ENCODE measurements around the gene SLC2A10. TPM values are rescaled to one million over a fixed set of nuclear protein-coding genes. Genes with fewer than 3 reads are reported as not detected.

Gene SLC2A10
- total RNA-seq, 4 donors from 2014 or later = 20.8 to 31.5 (median 27.3) TPM

GRCh38 chr20:46696791-46697279 is 12.6 kb upstream of the SLC2A10 start:
- TF ChIP-seq EP300 (IDR thresholded peaks at IDR 0.05) (no peak), POLR2A (IDR thresholded peaks at IDR 0.05) (no peak)
- TF ChIP-seq, protein P1, sequence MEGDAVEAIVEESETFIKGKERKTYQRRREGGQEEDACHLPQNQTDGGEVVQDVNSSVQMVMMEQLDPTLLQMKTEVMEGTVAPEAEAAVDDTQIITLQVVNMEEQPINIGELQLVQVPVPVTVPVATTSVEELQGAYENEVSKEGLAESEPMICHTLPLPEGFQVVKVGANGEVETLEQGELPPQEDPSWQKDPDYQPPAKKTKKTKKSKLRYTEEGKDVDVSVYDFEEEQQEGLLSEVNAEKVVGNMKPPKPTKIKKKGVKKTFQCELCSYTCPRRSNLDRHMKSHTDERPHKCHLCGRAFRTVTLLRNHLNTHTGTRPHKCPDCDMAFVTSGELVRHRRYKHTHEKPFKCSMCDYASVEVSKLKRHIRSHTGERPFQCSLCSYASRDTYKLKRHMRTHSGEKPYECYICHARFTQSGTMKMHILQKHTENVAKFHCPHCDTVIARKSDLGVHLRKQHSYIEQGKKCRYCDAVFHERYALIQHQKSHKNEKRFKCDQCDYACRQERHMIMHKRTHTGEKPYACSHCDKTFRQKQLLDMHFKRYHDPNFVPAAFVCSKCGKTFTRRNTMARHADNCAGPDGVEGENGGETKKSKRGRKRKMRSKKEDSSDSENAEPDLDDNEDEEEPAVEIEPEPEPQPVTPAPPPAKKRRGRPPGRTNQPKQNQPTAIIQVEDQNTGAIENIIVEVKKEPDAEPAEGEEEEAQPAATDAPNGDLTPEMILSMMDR (IDR thresholded peaks at IDR 0.05) = no peak
- Histone ChIP-seq H3K27me3 (peaks cover 0 to 5% of the 10 kb centered on the region in 2 donors), H3K27ac (no peak overlapping the region), H3K4me1 (no peaks in the 10 kb centered on the region), H3K36me3 (no peaks in the 10 kb centered on the region), H3K9me3 (no peaks in the 10 kb centered on the region), H3K4me3 (no peak overlapping the region)
- 70 to 72% methylated on average over 3 of the region's 3 CpGs for WGBS, 2 donors
- no peak for DNase-seq (ENCODE audit: low spot score in 2 of 2)

DNA sequence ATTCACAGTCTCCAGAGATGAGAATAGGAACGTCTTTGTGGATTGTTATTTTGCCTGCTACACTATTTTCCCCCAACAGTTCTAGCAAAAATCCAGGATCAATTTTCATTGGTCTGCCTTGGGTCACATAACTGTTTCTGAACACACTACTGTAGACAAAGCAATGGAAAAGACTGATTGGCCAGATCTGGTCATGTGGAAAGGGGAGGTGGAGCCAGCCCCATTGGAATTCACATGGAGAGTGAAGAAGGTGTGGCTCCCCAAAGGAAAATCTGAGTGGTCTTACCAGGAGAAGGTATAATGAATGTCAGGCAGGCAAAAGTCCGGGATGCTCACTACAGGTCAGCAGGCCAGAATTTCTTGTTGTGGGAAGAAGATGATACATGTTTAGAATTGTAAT is 10.7 kb upstream of the SLC2A10 start:
- 69 to 76% methylated on average over 2 of the region's 2 CpGs for WGBS, 2 donors

GRCh38 chr20:46699651-46700359 is 9.6 kb upstream of the SLC2A10 start:
- Histone ChIP-seq H3K9me3 (no peaks in the 10 kb centered on the region), H3K4me1 (peaks cover 0 to 4% (median 0%) of the 10 kb centered on the region in 4 donors), H3K36me3 (no peaks in the 10 kb centered on the region), H3K27me3 (peaks cover 0 to 5% of the 10 kb centered on the region in 2 donors), H3K27ac (no peak overlapping the region), H3K4me3 (no peak overlapping the region)
- DNase-seq (ENCODE audit: low spot score in 2 of 2) = no peak
- WGBS, 2 donors = 44 to 47% methylated on average over 12 of the region's 12 CpGs
- TF ChIP-seq POLR2A (IDR thresholded peaks at IDR 0.05) (no peak), EP300 (IDR thresholded peaks at IDR 0.05) (no peak)
- TF ChIP-seq, protein P1 (IDR thresholded peaks at IDR 0.05) = no peak

More for the DNA sequence above, 10.7 kb upstream of the SLC2A10 start:
- no peak for DNase-seq (ENCODE audit: low spot score in 2 of 2)
- Histone ChIP-seq H3K36me3 (no peaks in the 10 kb centered on the region), H3K4me3 (no peak overlapping the region), H3K4me1 (no peaks in the 10 kb centered on the region), H3K27ac (no peak overlapping the region), H3K9me3 (no peaks in the 10 kb centered on the region), H3K27me3 (peaks cover 0 to 5% of the 10 kb centered on the region in 2 donors)
- TF ChIP-seq, protein P1 (IDR thresholded peaks at IDR 0.05) = no peak
- TF ChIP-seq POLR2A (IDR thresholded peaks at IDR 0.05) (no peak), EP300 (IDR thresholded peaks at IDR 0.05) (no peak)

DNA sequence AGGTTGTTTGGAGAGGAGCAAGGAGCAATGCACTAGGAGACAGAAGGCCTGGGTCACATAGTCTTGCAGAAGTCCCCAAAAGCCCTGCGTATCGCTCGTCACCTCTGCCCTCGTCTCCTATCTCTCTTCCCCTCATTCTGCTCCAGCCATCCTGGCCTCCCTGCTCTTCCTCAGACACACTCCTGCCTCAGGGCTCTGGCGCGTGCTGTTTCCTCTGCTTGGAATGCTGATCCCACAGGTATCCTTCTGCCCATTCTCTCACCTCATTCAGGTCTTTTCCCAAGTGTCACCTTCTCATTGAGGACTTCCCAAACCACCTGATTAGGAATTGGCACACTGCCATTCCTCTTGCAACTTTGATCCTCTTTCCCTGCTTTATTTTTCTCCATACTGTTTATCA is 9.0 kb upstream of the SLC2A10 start:
- no peak for DNase-seq (ENCODE audit: low spot score in 2 of 2)
- 80 to 81% methylated on average over 6 of the region's 6 CpGs for WGBS, 2 donors
- no peak overlapping the region for H3K27ac ChIP-seq
- H3K4me1 ChIP-seq = peaks cover 0 to 8% (median 0%) of the 10 kb centered on the region in 4 donors
- no peaks in the 10 kb centered on the region for H3K36me3 ChIP-seq
- no peak overlapping the region for H3K4me3 ChIP-seq
- H3K27me3 ChIP-seq = peaks cover 0 to 5% of the 10 kb centered on the region in 2 donors
- no peaks in the 10 kb centered on the region for H3K9me3 ChIP-seq
- TF ChIP-seq, protein P1 (IDR thresholded peaks at IDR 0.05) = no peak

GRCh38 chr20:46701057-46701456 is 8.4 kb upstream of the SLC2A10 start:
- Histone ChIP-seq H3K27ac (no peak overlapping the region), H3K4me1 (peaks cover 0 to 14% (median 0%) of the 10 kb centered on the region in 4 donors), H3K4me3 (no peak overlapping the region), H3K9me3 (no peaks in the 10 kb centered on the region), H3K36me3 (no peaks in the 10 kb centered on the region), H3K27me3 (peaks cover 0 to 5% of the 10 kb centered on the region in 2 donors)
- DNase-seq (ENCODE audit: low spot score in 2 of 2) = no peak
- 75 to 81% methylated on average over 2 of the region's 2 CpGs for WGBS, 2 donors
- TF ChIP-seq, protein P1 (IDR thresholded peaks at IDR 0.05) = no peak
- TF ChIP-seq EP300 (IDR thresholded peaks at IDR 0.05) (no peak), POLR2A (IDR thresholded peaks at IDR 0.05) (no peak)

Measured in tibial nerve (tissue), 4 donors.